B cell (primary cell): ENCODE results near the gene RTTN. TPM values are rescaled to one million over a fixed set of nuclear protein-coding genes. Genes with fewer than 3 reads are reported as not detected.

Experiments used
- ATAC-seq: fragments of 200-7000 bp; cut with Tn5 transposase; one replicate; pipeline ENCODE4 v1.10.0; 2021; ENCODE audit warnings: low read depth, mild to moderate bottlenecking, moderate number of reproducible peaks, moderate library complexity
- CTCF ChIA-PET: fragments of 350-600 bp; sonication (Branson Sonifier 250); formaldehyde crosslinking; loops from one replicate; lab custom pipeline; 2021; ENCODE audit warnings: antibody characterized with exemption, inconsistent platforms; lab: Charles Lee
- POLR2A ChIA-PET: fragments of 350-600 bp; sonication (Branson Sonifier 250); formaldehyde crosslinking; loops from one replicate; lab custom pipeline; 2021; ENCODE audit warnings: antibody characterized with exemption; lab: Charles Lee
- DNase-seq: peaks from one replicate; pipeline ENCODE4 v3.0.0; 2013
- H2AFZ ChIP-seq: 2 replicates; pipeline ENCODE4 v1.6.1; 2012; ENCODE audit warnings: mild to moderate bottlenecking, low read depth, low read length; ENCODE audit not compliant: insufficient read depth, poor library complexity, severe bottlenecking
- H3K27ac ChIP-seq, 2 donors: 1 replicate in 1 of 2; 2 replicates in 1 of 2; pipeline ENCODE4 v1.5.1; 2012 to 2013; ENCODE audit warnings: low read length in 2 of 2, mild to moderate bottlenecking in 2 of 2, moderate library complexity in 1 of 2
- H3K27me3 ChIP-seq, 4 experiments: fragments of 200-600 bp in 1 of 4; sonication (generic) in 1 of 4; replicated peaks in 1 of 4; 1 replicate in 2 of 4; 2 replicates in 2 of 4; pipeline versions ENCODE4 v1.6.1 to v1.7.0; 2013 to 2016; ENCODE audit warnings: low read length in 3 of 4, mild to moderate bottlenecking in 2 of 4, mixed read lengths in 1 of 4, moderate library complexity in 1 of 4; ENCODE audit not compliant: insufficient read depth in 4 of 4, control insufficient read depth in 3 of 4; ENCODE audit errors: control extremely low read depth in 1 of 4
- H3K36me3 ChIP-seq, 2 experiments: replicated peaks in 1 of 2; 1 replicate in 1 of 2; 2 replicates in 1 of 2; pipeline versions ENCODE4 v1.6.1 to v1.7.1; 2013; ENCODE audit warnings: low read length in 1 of 2; ENCODE audit not compliant: insufficient read depth in 2 of 2, control insufficient read depth in 1 of 2; ENCODE audit errors: control extremely low read depth in 1 of 2, extremely low read depth in 1 of 2
- H3K4me1 ChIP-seq, 2 donors: fragments of 200-600 bp in 1 of 2; sonication (generic) in 1 of 2; 1 replicate in 1 of 2; 2 replicates in 1 of 2; pipeline versions ENCODE4 v1.5.1 to v1.6.1; 2013 to 2017; ENCODE audit warnings: low read length in 2 of 2; ENCODE audit not compliant: control insufficient read depth in 2 of 2, insufficient read depth in 2 of 2
- H3K4me2 ChIP-seq: replicated peaks from 2 replicates; pipeline ENCODE3; 2012; ENCODE audit warnings: mild to moderate bottlenecking, low read depth, low read length; ENCODE audit not compliant: poor library complexity, severe bottlenecking
- H3K4me3 ChIP-seq, 5 experiments: fragments of 200-600 bp in 1 of 5; sonication (generic) in 1 of 5; 1 replicate in 3 of 5; 2 replicates in 2 of 5; pipeline versions ENCODE4 v1.5.1 to v1.7.0; 2011 to 2016; ENCODE audit warnings: low read length in 4 of 5, mild to moderate bottlenecking in 4 of 5, low read depth in 2 of 5, control low read depth in 1 of 5, moderate library complexity in 1 of 5; ENCODE audit not compliant: insufficient read depth in 1 of 5; ENCODE audit errors: control extremely low read depth in 1 of 5, extremely low read depth in 1 of 5
- H3K79me2 ChIP-seq: fragments of 200-600 bp; sonication (generic); one replicate; pipeline ENCODE4 v1.6.0; 2016; ENCODE audit warnings: low read length; ENCODE audit not compliant: control insufficient read depth, insufficient read depth
- H3K9ac ChIP-seq: fragments of 200-600 bp; sonication (generic); 2 replicates; pipeline ENCODE4 v1.6.1; 2017; ENCODE audit warnings: mild to moderate bottlenecking, low read length, moderate library complexity
- H3K9me3 ChIP-seq, 3 donors: one replicate each; pipeline versions ENCODE4 v1.6.1 to v1.7.1; 2013; ENCODE audit warnings: low read length in 2 of 3; ENCODE audit not compliant: control insufficient read depth in 2 of 3, insufficient read depth in 1 of 3; ENCODE audit errors: control extremely low read depth in 1 of 3
- H4K20me1 ChIP-seq: 2 replicates; pipeline ENCODE4 v1.6.0; 2012; ENCODE audit warnings: mild to moderate bottlenecking, low read length; ENCODE audit not compliant: insufficient read depth, control insufficient read depth, poor library complexity, severe bottlenecking
- H3K27ac Mint-ChIP-seq: one replicate; pipeline ENCODE4 v1.8.0; 2021; ENCODE audit warnings: mixed read lengths
- H3K27me3 Mint-ChIP-seq: one replicate; pipeline ENCODE4 v1.8.0; 2021; ENCODE audit warnings: mixed read lengths
- H3K4me1 Mint-ChIP-seq: one replicate; pipeline ENCODE4 v1.8.0; 2021; ENCODE audit warnings: mixed read lengths
- H3K4me3 Mint-ChIP-seq: one replicate; pipeline ENCODE4 v1.8.0; 2021; ENCODE audit warnings: mixed read lengths
- H3K9me3 Mint-ChIP-seq: one replicate; pipeline ENCODE4 v1.8.0; 2022; ENCODE audit warnings: mixed read lengths; ENCODE audit not compliant: insufficient read depth
- EZH2 ChIP-seq: IDR thresholded peaks from 2 replicates; pipeline ENCODE4 v1.6.1; 2012; ENCODE audit warnings: borderline replicate concordance, low read depth, mild to moderate bottlenecking, moderate library complexity, low read length; ENCODE audit not compliant: insufficient read depth, poor library complexity, severe bottlenecking
- WGBS: methylation state at CpG from one replicate; pipeline ENCODE4 v1.1.5; 2013; ENCODE audit warnings: missing lambda C conversion rate; ENCODE audit not compliant: insufficient coverage; 5-methylcytosine and 5-hydroxymethylcytosine counted together
- intact Hi-C: fragments of 100-400 bp; cut with micrococcal nuclease; formaldehyde crosslinking; loops from one replicate; pipeline ENCODE4 v1.10.0; 2022
- polyA plus RNA-seq: library from polyadenylated mRNA; depleted of rRNA; stranded (reverse); fragments of >200 nt; gene quantifications from 2 replicates; pipeline ENCODE4 v1.2.3, GENCODE V29; 2012
- total RNA-seq, 2 donors: library from RNA; stranded (reverse); fragments of 120-200 nt in 1 of 2; gene quantifications; 1 replicate in 1 of 2; 2 replicates in 1 of 2; pipeline versions ENCODE4 v1.2.3 to v1.2.4, GENCODE V29; 2013 to 2022
- TF ChIP-seq, protein P1 (sequence below): fragments of 200-600 bp; IDR thresholded peaks from one replicate; pipeline ENCODE4 v1.8.0; 2022; ENCODE audit warnings: antibody characterized with exemption, mild to moderate bottlenecking

Gene RTTN
- total and polyA plus RNA-seq, 2 donors (not counting 1 experiment from before 2014, with no cell fraction given): 10.0 to 41.2 TPM

GRCh38 chr18:70249118-70249517, 43.6 kb upstream of the RTTN start:
- H3K4me3 Mint-ChIP-seq: no peak overlapping the region
- ATAC-seq: no peak
- DNase-seq: no peak
- no peaks in the 10 kb centered on the region for H3K36me3 ChIP-seq
- H3K9me3 ChIP-seq: peaks cover 0 to 3% (median 0%) of the 10 kb centered on the region in 3 donors
- no peak for TF ChIP-seq EZH2
- TF ChIP-seq, protein P1, sequence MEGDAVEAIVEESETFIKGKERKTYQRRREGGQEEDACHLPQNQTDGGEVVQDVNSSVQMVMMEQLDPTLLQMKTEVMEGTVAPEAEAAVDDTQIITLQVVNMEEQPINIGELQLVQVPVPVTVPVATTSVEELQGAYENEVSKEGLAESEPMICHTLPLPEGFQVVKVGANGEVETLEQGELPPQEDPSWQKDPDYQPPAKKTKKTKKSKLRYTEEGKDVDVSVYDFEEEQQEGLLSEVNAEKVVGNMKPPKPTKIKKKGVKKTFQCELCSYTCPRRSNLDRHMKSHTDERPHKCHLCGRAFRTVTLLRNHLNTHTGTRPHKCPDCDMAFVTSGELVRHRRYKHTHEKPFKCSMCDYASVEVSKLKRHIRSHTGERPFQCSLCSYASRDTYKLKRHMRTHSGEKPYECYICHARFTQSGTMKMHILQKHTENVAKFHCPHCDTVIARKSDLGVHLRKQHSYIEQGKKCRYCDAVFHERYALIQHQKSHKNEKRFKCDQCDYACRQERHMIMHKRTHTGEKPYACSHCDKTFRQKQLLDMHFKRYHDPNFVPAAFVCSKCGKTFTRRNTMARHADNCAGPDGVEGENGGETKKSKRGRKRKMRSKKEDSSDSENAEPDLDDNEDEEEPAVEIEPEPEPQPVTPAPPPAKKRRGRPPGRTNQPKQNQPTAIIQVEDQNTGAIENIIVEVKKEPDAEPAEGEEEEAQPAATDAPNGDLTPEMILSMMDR: no peak
- ChIA-PET CTCF (no interaction called here), POLR2A (no interaction called here)
- no peaks in the 10 kb centered on the region for H3K4me1 ChIP-seq
- intact Hi-C loops: no loop called here
- 83% methylated on average over 4 of the region's 5 CpGs for WGBS
- no peaks in the 10 kb centered on the region for H4K20me1 ChIP-seq
- H3K27me3 ChIP-seq: no peaks in the 10 kb centered on the region
- no peaks in the 10 kb centered on the region for H3K79me2 ChIP-seq
- H3K9ac ChIP-seq: no peak overlapping the region
- H2AFZ ChIP-seq: no peak overlapping the region
- H3K4me3 ChIP-seq: no peak overlapping the region
- no peaks in the 10 kb centered on the region for H3K9me3 Mint-ChIP-seq
- H3K27ac ChIP-seq: no peak overlapping the region
- no peaks in the 10 kb centered on the region for H3K4me1 Mint-ChIP-seq
- H3K27me3 Mint-ChIP-seq: peaks cover 5% of the 10 kb centered on the region
- no peak overlapping the region for H3K27ac Mint-ChIP-seq
- no peak overlapping the region for H3K4me2 ChIP-seq

GRCh38 chr18:70246061-70246466, 40.6 kb upstream of the RTTN start:
- Histone ChIP-seq H3K36me3 (no peaks in the 10 kb centered on the region), H3K4me1 (no peaks in the 10 kb centered on the region), H3K9ac (no peak overlapping the region), H3K4me2 (no peak overlapping the region), H3K27ac (no peak overlapping the region), H4K20me1 (no peaks in the 10 kb centered on the region), H3K4me3 (no peak overlapping the region), H2AFZ (no peak overlapping the region), H3K27me3 (no peaks in the 10 kb centered on the region), H3K79me2 (no peaks in the 10 kb centered on the region), H3K9me3 (peaks cover 0 to 7% (median 0%) of the 10 kb centered on the region in 3 donors)
- Mint-ChIP-seq H3K4me3 (no peak overlapping the region), H3K9me3 (no peaks in the 10 kb centered on the region), H3K27ac (no peak overlapping the region), H3K27me3 (peaks cover 5% of the 10 kb centered on the region), H3K4me1 (no peaks in the 10 kb centered on the region)
- DNase-seq (no peak), ATAC-seq (no peak)
- no peak for TF ChIP-seq EZH2
- TF ChIP-seq, protein P1: no peak
- ChIA-PET CTCF (no interaction called here), POLR2A (no interaction called here)
- intact Hi-C loops: no loop called here
- WGBS: 4% methylated on average over 3 of the region's 4 CpGs
